IMR-90 (cell line): Measurements from ENCODE around the gene ZMYM2. TPM values are rescaled to one million over a fixed set of nuclear protein-coding genes. Genes with fewer than 3 reads are reported as not detected.

ENCODE experiments used
- ATAC-seq: fragments of 200-7000 bp; cut with Tn5 transposase; 2 replicates; pipeline ENCODE4 v1.9.1; 2020; ENCODE audit warnings: low read depth, mild to moderate bottlenecking, moderate library complexity
- BruUV-seq: library from RNA; stranded (reverse); fragments of 400-500 nt; replicated peaks from 2 replicates; lab custom pipeline; 2021; lab: Mats Ljungman, UMichigan
- CTCF ChIA-PET: fragments of 300-600 bp; formaldehyde crosslinking; extraction: SDS; loops from one replicate; lab custom pipeline; 2021; ENCODE audit warnings: antibody characterized with exemption; lab: Yijun Ruan, JAX
- POLR2A ChIA-PET: fragments of 300-600 bp; sonication (Branson Sonifier 250); formaldehyde crosslinking; loops from one replicate; lab custom pipeline; 2022; ENCODE audit warnings: antibody characterized with exemption; ENCODE audit not compliant: unreplicated experiment; lab: Charles Lee
- DNase-seq: peaks from one replicate; pipeline ENCODE4 v3.0.0; 2013
- H2AFZ ChIP-seq: replicated peaks from 2 replicates; pipeline ENCODE3; 2013; ENCODE audit warnings: low read length, mild to moderate bottlenecking; ENCODE audit not compliant: poor library complexity
- H2AK5ac ChIP-seq: 2 replicates; pipeline ENCODE4 v1.6.1; 2013; ENCODE audit warnings: low read depth, low read length, inconsistent platforms
- H2AK9ac ChIP-seq: replicated peaks from 2 replicates; pipeline ENCODE3; 2013; ENCODE audit warnings: mild to moderate bottlenecking, low read depth, low read length, moderate library complexity; ENCODE audit not compliant: poor library complexity
- H2BK120ac ChIP-seq: 2 replicates; pipeline ENCODE4 v1.6.1; 2013; ENCODE audit warnings: low read depth, low read length, inconsistent platforms
- H2BK15ac ChIP-seq: 3 replicates; pipeline ENCODE4 v1.6.1; 2013; ENCODE audit warnings: low read depth, low read length, inconsistent platforms
- H2BK20ac ChIP-seq: 2 replicates; pipeline ENCODE4 v1.6.1; 2013; ENCODE audit warnings: low read depth, mild to moderate bottlenecking, inconsistent platforms, low read length, moderate library complexity
- H2BK5ac ChIP-seq: 2 replicates; pipeline ENCODE4 v1.6.1; 2013; ENCODE audit warnings: mild to moderate bottlenecking, low read depth, low read length, inconsistent platforms; ENCODE audit not compliant: poor library complexity, severe bottlenecking
- H3K14ac ChIP-seq: replicated peaks from 2 replicates; pipeline ENCODE4 v1.6.1; 2013; ENCODE audit warnings: low read depth, low read length, inconsistent platforms
- H3K18ac ChIP-seq: 2 replicates; pipeline ENCODE4 v1.6.1; 2013; ENCODE audit warnings: low read depth, low read length, control low read depth
- H3K23ac ChIP-seq: 2 replicates; pipeline ENCODE4 v1.6.1; 2013; ENCODE audit warnings: low read depth, low read length, inconsistent platforms
- H3K27ac ChIP-seq: 2 replicates; pipeline ENCODE4 v1.5.1; 2013; ENCODE audit warnings: mild to moderate bottlenecking, control low read depth, low read length; ENCODE audit not compliant: insufficient read depth
- H3K27me3 ChIP-seq: 2 replicates; pipeline ENCODE4 v1.6.1; 2013; ENCODE audit warnings: low read length; ENCODE audit not compliant: control insufficient read depth, insufficient read depth
- H3K36me3 ChIP-seq: 2 replicates; pipeline ENCODE4 v1.6.1; 2013; ENCODE audit warnings: low read length, mixed read lengths; ENCODE audit not compliant: control insufficient read depth, insufficient read depth
- H3K4ac ChIP-seq: 2 replicates; pipeline ENCODE4 v1.6.1; 2013; ENCODE audit warnings: low read depth, low read length, inconsistent platforms
- H3K4me1 ChIP-seq: 2 replicates; pipeline ENCODE4 v1.6.1; 2013; ENCODE audit warnings: low read length, mixed read lengths; ENCODE audit not compliant: control insufficient read depth, insufficient read depth
- H3K4me2 ChIP-seq: 2 replicates; pipeline ENCODE4 v1.6.1; 2013; ENCODE audit warnings: low read depth, mild to moderate bottlenecking, control low read depth, low read length, moderate library complexity
- H3K4me3 ChIP-seq: 2 replicates; pipeline ENCODE4 v1.5.1; 2013; ENCODE audit warnings: low read depth, mild to moderate bottlenecking, control low read depth, low read length, moderate library complexity; ENCODE audit not compliant: insufficient read depth
- H3K56ac ChIP-seq: 2 replicates; pipeline ENCODE4 v1.6.1; 2013; ENCODE audit warnings: low read length, inconsistent platforms; ENCODE audit not compliant: insufficient read depth; ENCODE audit errors: extremely low read depth
- H3K79me1 ChIP-seq, 2 experiments: 2 replicates each; pipeline ENCODE4 v1.6.1; 2013; ENCODE audit warnings: low read length in 2 of 2, inconsistent platforms in 1 of 2, low read depth in 1 of 2
- H3K9ac ChIP-seq: 2 replicates; pipeline ENCODE4 v1.6.1; 2013; ENCODE audit warnings: low read depth, low read length, control low read depth
- H3K9me1 ChIP-seq: 2 replicates; pipeline ENCODE4 v1.6.1; 2013; ENCODE audit warnings: low read length, inconsistent platforms; ENCODE audit not compliant: insufficient read depth
- H3K9me3 ChIP-seq: 2 replicates; pipeline ENCODE4 v1.6.1; 2013; ENCODE audit warnings: low read length; ENCODE audit not compliant: control insufficient read depth, insufficient read depth
- H4K20me1 ChIP-seq: 2 replicates; pipeline ENCODE4 v1.6.1; 2013; ENCODE audit warnings: low read length, inconsistent platforms; ENCODE audit not compliant: insufficient read depth
- H4K5ac ChIP-seq: 2 replicates; pipeline ENCODE4 v1.6.1; 2013; ENCODE audit warnings: mild to moderate bottlenecking, low read depth, low read length, control low read depth
- H4K8ac ChIP-seq, 2 experiments: 2 replicates each; pipeline ENCODE4 v1.6.1; 2013; ENCODE audit warnings: low read depth in 2 of 2, low read length in 2 of 2, control low read depth in 1 of 2, inconsistent platforms in 1 of 2
- H4K91ac ChIP-seq: 2 replicates; pipeline ENCODE4 v1.6.1; 2013; ENCODE audit warnings: low read depth, low read length, inconsistent platforms; ENCODE audit not compliant: insufficient read depth
- CHD1 ChIP-seq: IDR thresholded peaks from 2 replicates; pipeline ENCODE4 v1.6.1; 2012; ENCODE audit warnings: low read depth, low read length, improper control_type of control experiment
- RAD21 ChIP-seq: IDR thresholded peaks from 2 replicates; pipeline ENCODE4 v1.6.1; 2012; ENCODE audit warnings: low read length, improper control_type of control experiment
- WGBS, 2 experiments: methylation state at CpG; one replicate each; pipeline versions ENCODE4 v1.1.5 to v1.1.7; 2013; ENCODE audit warnings: missing lambda C conversion rate in 2 of 2; ENCODE audit not compliant: insufficient read length in 1 of 2; ENCODE audit errors: extremely low coverage in 2 of 2; 5-methylcytosine and 5-hydroxymethylcytosine counted together
- dilution Hi-C: fragments of 300-500 bp; cut with HindIII; formaldehyde crosslinking; loops from one replicate; pipeline ENCODE4 v1.14.3; 2018; ENCODE audit warnings: low sequenced_read_pairs; ENCODE audit not compliant: unreplicated experiment
- in situ Hi-C: fragments of 300-500 bp; cut with MboI; formaldehyde crosslinking; loops from 3 replicates; pipeline ENCODE4 v1.14.3; 2019; ENCODE audit warnings: low sequenced_read_pairs, inconsistent platforms, mixed read lengths
- intact Hi-C: fragments of 100-400 bp; cut with micrococcal nuclease; formaldehyde crosslinking; loops from 2 replicates; pipeline ENCODE4 v1.10.0; 2022
- polyA plus RNA-seq, 3 experiments: library from polyadenylated mRNA; depleted of rRNA; stranded (reverse); fragments of >200 nt; gene quantifications; 2 replicates each; pipeline ENCODE4 v1.2.3, GENCODE V29; 2012; ENCODE audit warnings: low replicate concordance in 1 of 3
- total RNA-seq: library from RNA; depleted of rRNA; stranded (reverse); fragments of >200 nt; gene quantifications from 2 replicates; pipeline ENCODE4 v1.2.3, GENCODE V29; 2012

Gene ZMYM2
- total and polyA plus RNA-seq, 2 of the 4 experiments (the other 2 are of a cell fraction): 15.7 to 51.1 TPM

DNA sequence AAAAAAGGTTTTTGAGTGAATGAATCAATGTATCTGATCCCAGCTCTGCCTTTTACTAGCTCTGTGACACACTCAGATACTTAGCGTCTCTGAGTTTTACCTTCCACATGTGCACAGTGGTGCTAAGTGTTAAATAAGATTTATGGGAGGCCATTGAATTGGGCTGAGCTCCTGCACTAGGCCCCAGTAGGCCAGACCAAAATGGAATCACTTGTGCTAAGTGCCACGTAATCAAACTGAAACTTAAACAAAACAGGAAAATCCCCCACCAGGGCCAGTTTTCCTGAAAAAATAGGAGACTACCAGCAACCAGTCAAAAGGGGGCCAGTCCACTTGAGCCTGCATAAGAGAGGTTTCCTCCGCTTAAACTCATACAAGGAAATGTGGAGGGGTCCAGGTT lies 161.4 kb downstream of the ZMYM2 start:
- no peaks in the 10 kb centered on the region for H3K27me3 ChIP-seq
- no peaks in the 10 kb centered on the region for H3K9me3 ChIP-seq
- H3K36me3 ChIP-seq: no peaks in the 10 kb centered on the region
- peaks cover 11% of the 10 kb centered on the region for H3K4me1 ChIP-seq
- no peak overlapping the region for H3K14ac ChIP-seq
- H3K27ac ChIP-seq: no peak overlapping the region
- H3K23ac ChIP-seq: 0 out of 2 replicates have a peak overlapping the region, but pooled peaks have one; percentile 4
- CTCF ChIA-PET: no interaction called here
- H3K4me2 ChIP-seq: no peak overlapping the region
- no peak overlapping the region for H3K4ac ChIP-seq
- in situ Hi-C loops: no loop called here
- DNase-seq (no peak), ATAC-seq (no peak)
- dilution Hi-C loops: no loop called here
- H4K20me1 ChIP-seq: no peaks in the 10 kb centered on the region
- H3K18ac ChIP-seq: no peak overlapping the region
- no peak overlapping the region for H3K9ac ChIP-seq
- WGBS, 2 experiments: 100% methylated on average over 1 of the region's 3 CpGs; no CpG with 5 or more reads in 1 of the 2 experiments
- H2BK120ac ChIP-seq: no peak overlapping the region
- H4K8ac ChIP-seq: peak overlapping the region in 1 of 2 experiments; percentile 17; a peak in 2 of 4 replicates
- H2AFZ ChIP-seq: no peak overlapping the region
- no peak overlapping the region for H2BK20ac ChIP-seq
- H2BK5ac ChIP-seq: no peak overlapping the region
- no TSS peak for BruUV-seq
- H3K56ac ChIP-seq: no peak overlapping the region
- H3K79me1 ChIP-seq: no peaks in the 10 kb centered on the region
- TF ChIP-seq RAD21 (no peak), CHD1 (no peak)
- no peak overlapping the region for H2AK9ac ChIP-seq
- H3K9me1 ChIP-seq: no peaks in the 10 kb centered on the region
- no peak overlapping the region; the same call in 1 of the 2 replicates for H4K91ac ChIP-seq
- intact Hi-C loops: no loop called here
- H2AK5ac ChIP-seq: no peak overlapping the region
- H4K5ac ChIP-seq: no peak overlapping the region; the same call in 1 of the 2 replicates
- POLR2A ChIA-PET: no interaction called here
- H2BK15ac ChIP-seq: no peak overlapping the region
- H3K4me3 ChIP-seq: no peak overlapping the region
